Superior temporal gyrus (tissue), 1 donor: Measurements from ENCODE around the gene ASB18.

Source experiments
- DNase-seq: peaks from one replicate; pipeline ENCODE4 v3.0.0-alpha.2; 2016; ENCODE audit errors: extremely low spot score

ASB18 gene

GRCh38 chr2:236241181-236242056 is 22.8 kb downstream of the ASB18 start:
- no peak for DNase-seq

- no peak for DNase-seq
Observed at GRCh38 chr2:236240228-236240990, 23.8 kb downstream of the ASB18 start.

- no peak for DNase-seq
Observed at GRCh38 chr2:236239276-236240065, 24.7 kb downstream of the ASB18 start.

GRCh38 chr2:236238751-236239150 is 25.5 kb downstream of the ASB18 start:
- no peak for DNase-seq

GRCh38 chr2:236237468-236238190 is 26.6 kb downstream of the ASB18 start:
- no peak for DNase-seq

GRCh38 chr2:236236559-236237452 is 27.4 kb downstream of the ASB18 start:
- no peak for DNase-seq

- DNase-seq = no peak
Observed at GRCh38 chr2:236229186-236229585, 35.0 kb downstream of the ASB18 start.

GRCh38 chr2:236223675-236224074 is 40.5 kb downstream of the ASB18 start:
- DNase-seq = no peak

- DNase-seq = no peak
Observed at GRCh38 chr2:236221798-236222197, 42.4 kb downstream of the ASB18 start.

GRCh38 chr2:236219411-236219810 is 44.8 kb downstream of the ASB18 start:
- DNase-seq = no peak

- DNase-seq = no peak
Observed at GRCh38 chr2:236217926-236218325, 46.3 kb downstream of the ASB18 start.

- no peak for DNase-seq
Observed at GRCh38 chr2:236216711-236217110, 47.5 kb downstream of the ASB18 start.

GRCh38 chr2:236215761-236216333 is 48.4 kb downstream of the ASB18 start:
- DNase-seq = no peak

- no peak for DNase-seq
Observed at GRCh38 chr2:236215196-236215595, 49.0 kb downstream of the ASB18 start.

GRCh38 chr2:236214376-236214995 is 49.7 kb downstream of the ASB18 start:
- DNase-seq = no peak

GRCh38 chr2:236211296-236211695 is 52.9 kb downstream of the ASB18 start:
- no peak for DNase-seq

- no peak for DNase-seq
Observed at GRCh38 chr2:236210536-236210935, 53.7 kb downstream of the ASB18 start.

GRCh38 chr2:236209996-236210395 is 54.2 kb downstream of the ASB18 start:
- DNase-seq = no peak

GRCh38 chr2:236209535-236209934 is 54.7 kb downstream of the ASB18 start:
- no peak for DNase-seq
